Measurements from ENCODE around the gene CALML4. TPM values are rescaled to one million over a fixed set of nuclear protein-coding genes. Genes with fewer than 3 reads are reported as not detected.

CALML4 gene
- total and polyA plus RNA-seq, 2 experiments from 2014 or later: 49.6 to 79.8 TPM

GRCh38 chr15:68209735-68210408 lies 4.7 kb upstream of the CALML4 start:
- TF ChIP-seq EZH2 (IDR thresholded peaks at IDR 0.05; ENCODE audit: borderline replicate concordance) (no peak), EZH2phosphoT487 (IDR thresholded peaks at IDR 0.05; ENCODE audit: low read depth, severe bottlenecking, unreplicated experiment) (no peak), CTCF (IDR thresholded peaks at IDR 0.05; ENCODE audit: poor library complexity) (no peak)
- H3K4me1 ChIP-seq (ENCODE audit: insufficient read depth): peaks cover 17% of the 10 kb centered on the region
- H3K9me3 ChIP-seq (ENCODE audit: low read depth): no peaks in the 10 kb centered on the region
- no peak overlapping the region for H3K4me2 ChIP-seq
- DNase-seq (ENCODE audit: low spot score): no peak
- no peaks in the 10 kb centered on the region for H3K27me3 ChIP-seq
- no peaks in the 10 kb centered on the region for H4K20me1 ChIP-seq (ENCODE audit: insufficient read depth, poor library complexity, severe bottlenecking)
- no peaks in the 10 kb centered on the region for H3K9me2 ChIP-seq (replicated peaks; ENCODE audit: insufficient read depth)
- H3K79me2 ChIP-seq: peaks cover 9% of the 10 kb centered on the region
- H3K4me3 ChIP-seq: no peak overlapping the region
- H2AFZ ChIP-seq: no peak overlapping the region
- 87% methylated on average over 13 of the region's 13 CpGs for WGBS (ENCODE audit: low lambda C conversion rate, missing lambda C conversion rate)
- H3K36me3 ChIP-seq (replicated peaks; ENCODE audit: insufficient read depth, low read depth): no peaks in the 10 kb centered on the region
- no peak overlapping the region for H3K27ac ChIP-seq

DNA sequence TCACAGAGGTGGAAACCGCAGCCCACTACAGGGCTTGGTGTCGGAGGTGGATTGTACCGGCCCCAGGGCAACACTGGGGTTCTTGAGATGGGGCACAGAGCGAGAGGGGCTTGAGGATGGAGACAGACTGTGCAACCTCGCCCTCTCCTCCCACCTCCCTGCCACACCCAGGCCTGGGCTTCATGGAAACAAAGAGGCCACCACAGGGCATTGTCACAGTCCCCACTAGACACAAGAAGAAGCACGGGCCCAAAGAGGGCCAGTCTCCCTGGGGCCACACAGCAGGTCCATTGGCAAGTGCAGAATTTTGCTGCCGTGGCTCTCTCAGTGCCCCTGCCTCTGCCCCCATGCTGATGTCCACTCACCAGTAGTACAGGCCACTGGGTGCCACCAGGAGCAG lies 4.1 kb upstream of the CALML4 start:
- Histone ChIP-seq H3K27me3 (no peaks in the 10 kb centered on the region), H3K4me3 (no peak overlapping the region), H3K9me2 (replicated peaks; ENCODE audit: insufficient read depth) (no peaks in the 10 kb centered on the region), H3K79me2 (peaks cover 12% of the 10 kb centered on the region), H3K9me3 (ENCODE audit: low read depth) (no peaks in the 10 kb centered on the region), H3K4me2 (no peak overlapping the region), H4K20me1 (ENCODE audit: insufficient read depth, poor library complexity, severe bottlenecking) (no peaks in the 10 kb centered on the region), H2AFZ (no peak overlapping the region), H3K36me3 (replicated peaks; ENCODE audit: insufficient read depth, low read depth) (no peaks in the 10 kb centered on the region), H3K4me1 (ENCODE audit: insufficient read depth) (peaks cover 23% of the 10 kb centered on the region), H3K27ac (no peak overlapping the region)
- no peak for TF ChIP-seq EZH2 (IDR thresholded peaks at IDR 0.05; ENCODE audit: borderline replicate concordance)
- DNase-seq (ENCODE audit: low spot score): no peak
- 83% methylated on average over 7 of the region's 7 CpGs for WGBS (ENCODE audit: low lambda C conversion rate, missing lambda C conversion rate)

- no peak for DNase-seq (ENCODE audit: low spot score)
- TF ChIP-seq EZH2phosphoT487 (IDR thresholded peaks at IDR 0.05; ENCODE audit: low read depth, severe bottlenecking, unreplicated experiment) (no peak), EZH2 (IDR thresholded peaks at IDR 0.05; ENCODE audit: borderline replicate concordance) (no peak)
- Histone ChIP-seq H3K27ac (no peak overlapping the region), H3K36me3 (replicated peaks; ENCODE audit: insufficient read depth, low read depth) (no peaks in the 10 kb centered on the region), H3K79me2 (peaks cover 16% of the 10 kb centered on the region), H3K27me3 (no peaks in the 10 kb centered on the region), H3K9me2 (replicated peaks; ENCODE audit: insufficient read depth) (no peaks in the 10 kb centered on the region), H3K9me3 (ENCODE audit: low read depth) (no peaks in the 10 kb centered on the region), H3K4me3 (no peak overlapping the region), H3K4me2 (no peak overlapping the region), H2AFZ (no peak overlapping the region), H3K4me1 (ENCODE audit: insufficient read depth) (peaks cover 28% of the 10 kb centered on the region), H4K20me1 (ENCODE audit: insufficient read depth, poor library complexity, severe bottlenecking) (no peaks in the 10 kb centered on the region)
- WGBS (ENCODE audit: low lambda C conversion rate, missing lambda C conversion rate): 86% methylated on average over 13 of the region's 13 CpGs
These were observed 3.6 kb upstream of the CALML4 start for GRCh38 chr15:68208636-68209240.

- no peak overlapping the region for H2AFZ ChIP-seq
- no peaks in the 10 kb centered on the region for H3K9me3 ChIP-seq (ENCODE audit: low read depth)
- DNase-seq (ENCODE audit: low spot score): no peak
- no peak overlapping the region for H3K27ac ChIP-seq
- H3K4me1 ChIP-seq (ENCODE audit: insufficient read depth): peaks cover 33% of the 10 kb centered on the region
- WGBS (ENCODE audit: low lambda C conversion rate, missing lambda C conversion rate): 95% methylated on average over 16 of the region's 16 CpGs
- no peaks in the 10 kb centered on the region for H3K27me3 ChIP-seq
- TF ChIP-seq EZH2phosphoT487 (IDR thresholded peaks at IDR 0.05; ENCODE audit: low read depth, severe bottlenecking, unreplicated experiment) (no peak), CTCF (IDR thresholded peaks at IDR 0.05; ENCODE audit: poor library complexity) (no peak)
- H3K9me2 ChIP-seq (replicated peaks; ENCODE audit: insufficient read depth): no peaks in the 10 kb centered on the region
- no peaks in the 10 kb centered on the region for H4K20me1 ChIP-seq (ENCODE audit: insufficient read depth, poor library complexity, severe bottlenecking)
- H3K79me2 ChIP-seq: peaks cover 23% of the 10 kb centered on the region
- H3K4me2 ChIP-seq: no peak overlapping the region
- H3K4me3 ChIP-seq: no peak overlapping the region
- H3K36me3 ChIP-seq (replicated peaks; ENCODE audit: insufficient read depth, low read depth): no peaks in the 10 kb centered on the region
These were observed 3.0 kb upstream of the CALML4 start for GRCh38 chr15:68208136-68208535.
